Cerebellar nuclear complex (tissue), 1 donor: ENCODE data around the gene RMI2.

Experiments used
- DNase-seq, 2 experiments: peaks; one replicate each; lab custom pipeline; 2025; lab: John Stamatoyannopoulos, UW

RMI2 gene

GRCh38 chr16:11384184-11384955 lies 39.1 kb downstream of the RMI2 start:
- DNase-seq = no peak

GRCh38 chr16:11384956-11385586 lies 39.8 kb downstream of the RMI2 start:
- no peak for DNase-seq

- DNase-seq = no peak
These were observed 40.9 kb downstream of the RMI2 start for GRCh38 chr16:11386054-11386680.

- no peak for DNase-seq
These were observed 41.7 kb downstream of the RMI2 start for GRCh38 chr16:11386791-11387546.

- no peak for DNase-seq
These were observed 43.8 kb downstream of the RMI2 start for GRCh38 chr16:11389083-11389482.

- DNase-seq = no peak
These were observed 44.6 kb downstream of the RMI2 start for GRCh38 chr16:11389631-11390565.

- no peak for DNase-seq
These were observed 45.6 kb downstream of the RMI2 start for GRCh38 chr16:11390573-11391495.

- DNase-seq = no peak
These were observed 46.3 kb downstream of the RMI2 start for GRCh38 chr16:11391576-11391975.

GRCh38 chr16:11392041-11392581 lies 46.9 kb downstream of the RMI2 start:
- DNase-seq = no peak

- DNase-seq = no peak
These were observed 48.1 kb downstream of the RMI2 start for GRCh38 chr16:11393366-11393765.

- DNase-seq = no peak
These were observed 48.8 kb downstream of the RMI2 start for GRCh38 chr16:11393861-11394592.

GRCh38 chr16:11394593-11394960 lies 49.3 kb downstream of the RMI2 start:
- no peak for DNase-seq

GRCh38 chr16:11395008-11395948 lies 50.0 kb downstream of the RMI2 start:
- DNase-seq = no peak

- DNase-seq = no peak
These were observed 50.6 kb downstream of the RMI2 start for GRCh38 chr16:11395949-11396240.

GRCh38 chr16:11396241-11397048 lies 51.2 kb downstream of the RMI2 start:
- DNase-seq = peak in 1 of 2 experiments; percentile 51

GRCh38 chr16:11398136-11398535 lies 52.9 kb downstream of the RMI2 start:
- DNase-seq = no peak

- DNase-seq = no peak
These were observed 53.6 kb downstream of the RMI2 start for GRCh38 chr16:11398851-11399250.
